ENCODE measurements around the gene SCFD2. TPM values are rescaled to one million over a fixed set of nuclear protein-coding genes. Genes with fewer than 3 reads are reported as not detected.
"Not testable (repeated sequence)": the region's sequence is repeated elsewhere in the genome, so short reads cannot be mapped to it uniquely, and the experiment has no call there.

The SCFD2 gene
- polyA plus RNA-seq, 1 donor from 2014 or later = 17.2 TPM

- Mint-ChIP-seq H3K36me3 (peaks cover 7% of the 10 kb centered on the region), H3K27ac (peak overlapping the region in 1 of 3 donors; percentile 31), H3K4me1 (peaks cover 0 to 4% (median 3%) of the 10 kb centered on the region in 3 donors), H3K4me3 (no peak overlapping the region), H3K9me3 (peaks cover 0 to 2% (median 0%) of the 10 kb centered on the region in 3 donors), H3K27me3 (no peaks in the 10 kb centered on the region)
These were observed 321.8 kb downstream of the SCFD2 start for GRCh38 chr4:53043891-53044650.

- Mint-ChIP-seq H3K27ac (no peak overlapping the region), H3K36me3 (peaks cover 7% of the 10 kb centered on the region), H3K4me1 (peaks cover 0 to 5% (median 3%) of the 10 kb centered on the region in 3 donors), H3K27me3 (no peaks in the 10 kb centered on the region), H3K9me3 (peaks cover 0 to 2% (median 0%) of the 10 kb centered on the region in 3 donors), H3K4me3 (no peak overlapping the region)
These were observed 322.8 kb downstream of the SCFD2 start for GRCh38 chr4:53043055-53043454.

- Mint-ChIP-seq H3K27ac (peak overlapping the region in 1 of 3 donors; percentile 67), H3K27me3 (no peaks in the 10 kb centered on the region), H3K36me3 (peaks cover 6% of the 10 kb centered on the region), H3K4me3 (no peak overlapping the region), H3K4me1 (peaks cover 0 to 5% (median 3%) of the 10 kb centered on the region in 3 donors), H3K9me3 (peaks cover 0 to 2% (median 1%) of the 10 kb centered on the region in 3 donors)
These were observed 325.0 kb downstream of the SCFD2 start for GRCh38 chr4:53040851-53041250.

GRCh38 chr4:53040459-53040815 lies 325.4 kb downstream of the SCFD2 start:
- no peak overlapping the region for H3K27ac Mint-ChIP-seq
- H3K27me3 Mint-ChIP-seq = no peaks in the 10 kb centered on the region
- H3K4me1 Mint-ChIP-seq = peaks cover 0 to 5% (median 3%) of the 10 kb centered on the region in 3 donors
- peaks cover 1 to 5% (median 3%) of the 10 kb centered on the region in 3 donors for H3K9me3 Mint-ChIP-seq
- no peak overlapping the region for H3K4me3 Mint-ChIP-seq
- peaks cover 9% of the 10 kb centered on the region for H3K36me3 Mint-ChIP-seq

GRCh38 chr4:53039741-53040458 lies 326.0 kb downstream of the SCFD2 start:
- peaks cover 0 to 5% (median 3%) of the 10 kb centered on the region in 3 donors for H3K4me1 Mint-ChIP-seq
- H3K27ac Mint-ChIP-seq = no peak overlapping the region
- H3K36me3 Mint-ChIP-seq = peaks cover 13% of the 10 kb centered on the region
- H3K4me3 Mint-ChIP-seq = no peak overlapping the region
- H3K9me3 Mint-ChIP-seq = peaks cover 1 to 10% (median 4%) of the 10 kb centered on the region in 3 donors
- no peaks in the 10 kb centered on the region for H3K27me3 Mint-ChIP-seq

- Mint-ChIP-seq H3K4me3 (no peak overlapping the region), H3K4me1 (peaks cover 8 to 18% (median 10%) of the 10 kb centered on the region in 3 donors), H3K36me3 (peaks cover 16% of the 10 kb centered on the region), H3K9me3 (peaks cover 1 to 16% (median 4%) of the 10 kb centered on the region in 3 donors), H3K27me3 (no peaks in the 10 kb centered on the region), H3K27ac (no peak overlapping the region)
These were observed 328.0 kb downstream of the SCFD2 start for GRCh38 chr4:53037892-53038291.

- H3K27me3 Mint-ChIP-seq = not testable (repeated sequence)
- Mint-ChIP-seq H3K4me1 (peaks cover 9 to 25% (median 16%) of the 10 kb centered on the region in 3 donors), H3K4me3 (peak overlapping the region in 1 of 4 donors; percentile 5), H3K9me3 (peaks cover 1 to 16% (median 11%) of the 10 kb centered on the region in 3 donors), H3K36me3 (peaks cover 14% of the 10 kb centered on the region), H3K27ac (peak overlapping the region in 1 of 3 donors; percentile 6)
These were observed 333.0 kb downstream of the SCFD2 start for GRCh38 chr4:53032908-53033307.

- no peaks in the 10 kb centered on the region for H3K27me3 Mint-ChIP-seq
- peaks cover 0 to 4% (median 0%) of the 10 kb centered on the region in 3 donors for H3K9me3 Mint-ChIP-seq
These were observed 339.6 kb downstream of the SCFD2 start for GRCh38 chr4:53026233-53026632.

GRCh38 chr4:53023677-53024299 lies 342.1 kb downstream of the SCFD2 start:
- Mint-ChIP-seq H3K4me1 (peaks cover 0 to 4% (median 0%) of the 10 kb centered on the region in 3 donors), H3K4me3 (no peak overlapping the region), H3K36me3 (no peaks in the 10 kb centered on the region), H3K27ac (no peak overlapping the region), H3K27me3 (no peaks in the 10 kb centered on the region), H3K9me3 (no peaks in the 10 kb centered on the region)

More at GRCh38 chr4:53026233-53026632, 339.6 kb downstream of the SCFD2 start:
- no peaks in the 10 kb centered on the region for H3K36me3 Mint-ChIP-seq
- no peak overlapping the region for H3K4me3 Mint-ChIP-seq
- H3K27ac Mint-ChIP-seq = no peak overlapping the region
- H3K4me1 Mint-ChIP-seq = peaks cover 0 to 4% (median 0%) of the 10 kb centered on the region in 3 donors

GRCh38 chr4:53022513-53023100 lies 343.3 kb downstream of the SCFD2 start:
- Mint-ChIP-seq H3K36me3 (no peaks in the 10 kb centered on the region), H3K27ac (no peak overlapping the region), H3K9me3 (no peaks in the 10 kb centered on the region), H3K4me1 (peaks cover 0 to 2% (median 0%) of the 10 kb centered on the region in 3 donors), H3K4me3 (peak overlapping the region in 1 of 4 donors; percentile 12), H3K27me3 (no peaks in the 10 kb centered on the region)

- no peaks in the 10 kb centered on the region for H3K27me3 Mint-ChIP-seq
- H3K9me3 Mint-ChIP-seq = no peaks in the 10 kb centered on the region
- H3K36me3 Mint-ChIP-seq = no peaks in the 10 kb centered on the region
- H3K27ac Mint-ChIP-seq = no peak overlapping the region
- H3K4me3 Mint-ChIP-seq = peak overlapping the region in 1 of 4 donors; percentile 12
- peaks cover 0 to 2% (median 0%) of the 10 kb centered on the region in 3 donors for H3K4me1 Mint-ChIP-seq
These were observed 343.9 kb downstream of the SCFD2 start for GRCh38 chr4:53021754-53022512.

GRCh38 chr4:53019485-53020382 lies 346.1 kb downstream of the SCFD2 start:
- Mint-ChIP-seq H3K36me3 (no peaks in the 10 kb centered on the region), H3K27me3 (no peaks in the 10 kb centered on the region), H3K27ac (no peak overlapping the region), H3K9me3 (no peaks in the 10 kb centered on the region), H3K4me1 (peaks cover 0 to 2% (median 0%) of the 10 kb centered on the region in 3 donors), H3K4me3 (no peak overlapping the region)

- no peak overlapping the region for H3K27ac Mint-ChIP-seq
- H3K36me3 Mint-ChIP-seq = no peaks in the 10 kb centered on the region
- H3K4me1 Mint-ChIP-seq = peaks cover 0 to 2% (median 0%) of the 10 kb centered on the region in 3 donors
- H3K4me3 Mint-ChIP-seq = no peak overlapping the region
- no peaks in the 10 kb centered on the region for H3K9me3 Mint-ChIP-seq
- H3K27me3 Mint-ChIP-seq = no peaks in the 10 kb centered on the region
These were observed 347.4 kb downstream of the SCFD2 start for GRCh38 chr4:53018471-53018870.
